Parathyroid adenoma (tissue), 2 donors: ENCODE results near the gene AIF1L.

Experiments
- H2AFZ ChIP-seq: fragments of 300-600 bp; sonication (generic); one replicate; pipeline ENCODE4 v1.7.0; 2017; ENCODE audit warnings: antibody characterized with exemption, mild to moderate bottlenecking
- H3K27ac ChIP-seq: fragments of 300-600 bp; sonication (generic); one replicate; pipeline ENCODE4 v1.7.0; 2017
- H3K27me3 ChIP-seq: fragments of 300-600 bp; sonication (generic); one replicate; pipeline ENCODE4 v1.7.0; 2017; ENCODE audit warnings: low read length; ENCODE audit not compliant: control insufficient read depth, insufficient read depth
- H3K36me3 ChIP-seq: fragments of 300-600 bp; sonication (generic); one replicate; pipeline ENCODE4 v1.7.0; 2017; ENCODE audit warnings: low read length; ENCODE audit not compliant: control insufficient read depth, insufficient read depth
- H3K4me1 ChIP-seq: fragments of 300-600 bp; sonication (generic); one replicate; pipeline ENCODE4 v1.7.0; 2017; ENCODE audit warnings: control low read depth
- H3K4me2 ChIP-seq: fragments of 300-600 bp; sonication (generic); one replicate; pipeline ENCODE4 v1.7.0; 2017; ENCODE audit warnings: low read length
- H3K4me3 ChIP-seq: fragments of 300-600 bp; sonication (generic); one replicate; pipeline ENCODE4 v1.7.0; 2017; ENCODE audit warnings: low read depth, low read length
- H3K79me2 ChIP-seq: fragments of 300-600 bp; sonication (generic); one replicate; pipeline ENCODE4 v1.7.0; 2017; ENCODE audit warnings: control low read depth
- H3K9ac ChIP-seq: fragments of 300-600 bp; sonication (generic); one replicate; pipeline ENCODE4 v1.7.0; 2017; ENCODE audit warnings: mild to moderate bottlenecking
- H3K9me3 ChIP-seq: fragments of 300-600 bp; sonication (generic); one replicate; pipeline ENCODE4 v1.7.0; 2017; ENCODE audit warnings: low read length; ENCODE audit not compliant: control insufficient read depth
- CTCF ChIP-seq: fragments of 300-600 bp; sonication (generic); IDR thresholded peaks from one replicate; pipeline ENCODE4 v1.7.0; 2017; ENCODE audit warnings: antibody characterized with exemption, mild to moderate bottlenecking
- donor health status: primary hyperparathyroidism.

Gene AIF1L

GRCh38 chr9:131169563-131170240 lies 73.4 kb downstream of the AIF1L start:
- Histone ChIP-seq H3K4me1 (no peaks in the 10 kb centered on the region), H3K9me3 (no peaks in the 10 kb centered on the region), H3K4me2 (no peak overlapping the region), H2AFZ (no peak overlapping the region), H3K4me3 (no peak overlapping the region), H3K27me3 (no peaks in the 10 kb centered on the region), H3K79me2 (no peaks in the 10 kb centered on the region), H3K9ac (no peak overlapping the region), H3K27ac (no peak overlapping the region), H3K36me3 (no peaks in the 10 kb centered on the region)
- TF ChIP-seq CTCF: no peak
